Large intestine (tissue), 3 donors: ENCODE results near the gene DNAH10. TPM values are rescaled to one million over a fixed set of nuclear protein-coding genes. Genes with fewer than 3 reads are reported as not detected.

Experiments used
- DNase-seq, 2 donors: peaks; one replicate each; pipeline versions ENCODE4 v3.0.0 to v3.0.0-alpha.2; 2013
- H3K27ac ChIP-seq: one replicate; pipeline ENCODE4 v1.5.1; 2013; ENCODE audit warnings: low read length
- H3K27me3 ChIP-seq: 2 replicates; pipeline ENCODE4 v1.6.1; 2013; ENCODE audit warnings: low read length; ENCODE audit not compliant: control insufficient read depth, insufficient read depth
- H3K36me3 ChIP-seq: 2 replicates; pipeline ENCODE4 v1.6.1; 2013; ENCODE audit warnings: low read length; ENCODE audit not compliant: control insufficient read depth, insufficient read depth
- H3K4me1 ChIP-seq: one replicate; pipeline ENCODE4 v1.6.1; 2013; ENCODE audit warnings: low read length; ENCODE audit not compliant: control insufficient read depth, insufficient read depth
- H3K4me3 ChIP-seq: one replicate; pipeline ENCODE4 v1.5.1; 2013; ENCODE audit warnings: low read length
- H3K9me3 ChIP-seq: one replicate; pipeline ENCODE4 v1.6.1; 2013; ENCODE audit warnings: mild to moderate bottlenecking, low read depth, low read length, moderate library complexity; ENCODE audit not compliant: control insufficient read depth
- WGBS: methylation state at CpG from one replicate; pipeline ENCODE4 v1.1.5; 2013; ENCODE audit warnings: low lambda C conversion rate; ENCODE audit not compliant: insufficient coverage; 5-methylcytosine and 5-hydroxymethylcytosine counted together
- polyA plus RNA-seq: library from polyadenylated mRNA; unstranded; fragments of 120-200 nt; gene quantifications from one replicate; pipeline ENCODE4 v1.2.1, GENCODE V29; 2013

Gene DNAH10
- polyA plus RNA-seq, 1 donor, result 1.0 TPM

DNA sequence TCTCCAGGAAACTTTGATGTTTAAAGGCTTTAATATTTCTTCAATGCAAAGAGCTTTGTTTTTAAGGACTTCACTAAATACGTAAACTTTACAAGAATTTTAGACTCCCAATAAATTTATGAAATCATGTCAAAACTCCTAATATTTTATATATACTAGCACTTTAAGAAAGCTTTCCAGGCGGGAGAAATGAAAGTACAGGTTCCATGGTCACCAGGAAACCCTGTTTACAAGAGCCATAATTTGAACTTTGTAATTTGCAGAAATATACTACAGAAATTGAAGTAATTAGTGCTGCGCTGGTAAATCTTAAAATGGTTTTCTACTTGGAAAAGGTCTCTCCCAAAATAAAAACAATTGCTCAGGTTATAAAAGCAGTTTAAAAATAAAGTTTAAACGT lies 201.7 kb downstream of the DNAH10 start:
- Histone ChIP-seq H3K36me3 (peaks cover 2% of the 10 kb centered on the region), H3K27ac (peak overlapping the region; percentile 10), H3K4me3 (no peak overlapping the region), H3K9me3 (no peaks in the 10 kb centered on the region), H3K27me3 (no peaks in the 10 kb centered on the region), H3K4me1 (peaks cover 19% of the 10 kb centered on the region)
- 50% methylated on average over 4 of the region's 4 CpGs for WGBS
- DNase-seq, result peak in 1 of 2 donors; percentile 58

DNA sequence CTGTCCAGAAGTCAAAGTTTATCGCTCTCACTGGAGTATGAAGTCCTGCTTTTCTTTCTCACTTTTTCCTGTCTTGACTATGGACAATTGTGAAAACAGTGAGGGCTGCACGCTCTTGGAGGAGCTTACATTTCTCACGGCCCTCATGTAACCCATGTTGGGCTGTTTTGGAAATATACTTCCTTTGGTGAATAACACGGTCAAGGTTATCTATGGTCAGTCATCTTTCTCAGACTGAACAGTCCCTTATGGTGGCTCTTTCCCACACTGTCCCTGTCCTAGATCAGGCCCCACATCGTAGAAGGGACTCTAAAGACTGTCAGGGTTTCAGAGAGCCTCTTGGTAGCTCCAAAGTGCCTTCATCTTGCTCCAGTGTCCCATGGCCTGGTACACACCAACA lies 203.3 kb downstream of the DNAH10 start:
- Histone ChIP-seq H3K4me1 (peaks cover 19% of the 10 kb centered on the region), H3K27ac (no peak overlapping the region), H3K9me3 (no peaks in the 10 kb centered on the region), H3K27me3 (no peaks in the 10 kb centered on the region), H3K36me3 (peaks cover 2% of the 10 kb centered on the region), H3K4me3 (no peak overlapping the region)
- no CpG with 5 or more reads among the region's 5 CpGs for WGBS
- DNase-seq, result no peak

DNA sequence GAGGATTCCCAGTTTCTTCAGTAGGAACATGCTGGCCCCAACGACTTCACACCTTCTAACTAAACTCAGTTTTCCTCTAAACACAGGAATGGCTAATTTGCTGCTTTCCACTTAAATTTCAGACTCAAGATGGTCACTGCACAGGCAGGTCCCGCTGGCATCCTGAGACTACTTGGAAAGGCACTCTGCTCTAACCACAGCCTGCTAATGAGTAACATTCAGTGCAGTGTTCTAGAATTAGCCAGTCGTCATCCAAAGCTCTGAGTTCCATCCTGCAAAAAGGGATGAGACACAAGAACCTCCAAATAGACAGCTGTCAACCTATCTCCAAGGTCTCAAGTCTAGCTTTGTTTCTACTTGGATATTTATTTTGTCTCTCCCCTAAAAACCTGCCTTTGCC lies 204.5 kb downstream of the DNAH10 start:
- H3K4me1 ChIP-seq, result peaks cover 19% of the 10 kb centered on the region
- no peaks in the 10 kb centered on the region for H3K27me3 ChIP-seq
- 100% methylated on average over 1 of the region's 3 CpGs for WGBS
- no peak overlapping the region for H3K4me3 ChIP-seq
- H3K36me3 ChIP-seq, result peaks cover 2% of the 10 kb centered on the region
- no peak overlapping the region for H3K27ac ChIP-seq
- no peaks in the 10 kb centered on the region for H3K9me3 ChIP-seq
- no peak for DNase-seq

DNA sequence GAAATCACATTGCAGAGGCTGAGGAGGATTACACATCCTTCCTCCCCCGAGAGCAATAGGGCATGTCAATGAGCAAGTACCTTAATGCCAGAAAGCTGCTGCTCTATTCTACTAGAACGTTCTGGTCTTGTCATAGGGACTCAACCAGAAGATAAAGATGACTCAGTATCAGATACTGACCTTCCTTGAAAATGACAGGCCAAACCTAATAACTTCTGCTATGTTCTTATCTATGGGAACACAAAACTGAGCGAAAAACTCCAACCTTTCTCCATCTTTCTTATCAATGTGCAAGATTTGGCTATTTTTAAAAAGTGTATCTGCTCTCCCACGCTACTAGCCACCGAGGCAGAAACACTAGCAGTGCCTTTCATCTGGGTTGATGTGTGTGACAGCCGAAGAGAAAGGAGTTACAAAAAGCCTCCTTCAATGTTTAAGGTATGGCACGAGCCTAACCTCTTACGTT lies 205.1 kb downstream of the DNAH10 start:
- no peak for DNase-seq
- H3K4me1 ChIP-seq, result peaks cover 19% of the 10 kb centered on the region
- no peak overlapping the region for H3K4me3 ChIP-seq
- H3K36me3 ChIP-seq, result peaks cover 2% of the 10 kb centered on the region
- no peaks in the 10 kb centered on the region for H3K27me3 ChIP-seq
- no peaks in the 10 kb centered on the region for H3K9me3 ChIP-seq
- H3K27ac ChIP-seq, result no peak overlapping the region
- WGBS, result 100% methylated on average over 2 of the region's 8 CpGs

DNA sequence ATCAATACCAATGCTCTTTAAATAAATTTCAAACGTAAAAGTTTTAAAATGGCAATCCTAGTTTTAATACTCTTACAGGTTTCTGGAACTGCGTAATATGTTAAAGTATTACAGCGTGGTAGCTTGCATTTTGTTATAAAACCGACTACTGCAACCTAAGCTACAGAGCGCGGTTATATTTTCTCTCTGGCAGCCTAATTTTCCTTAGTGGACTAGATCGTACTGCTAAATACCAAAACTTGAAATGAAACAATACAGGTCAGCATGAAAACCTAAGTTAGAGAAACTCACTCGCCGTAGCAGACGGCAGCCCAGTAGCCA lies 209.3 kb downstream of the DNAH10 start:
- peaks cover 8% of the 10 kb centered on the region for H3K36me3 ChIP-seq

DNA sequence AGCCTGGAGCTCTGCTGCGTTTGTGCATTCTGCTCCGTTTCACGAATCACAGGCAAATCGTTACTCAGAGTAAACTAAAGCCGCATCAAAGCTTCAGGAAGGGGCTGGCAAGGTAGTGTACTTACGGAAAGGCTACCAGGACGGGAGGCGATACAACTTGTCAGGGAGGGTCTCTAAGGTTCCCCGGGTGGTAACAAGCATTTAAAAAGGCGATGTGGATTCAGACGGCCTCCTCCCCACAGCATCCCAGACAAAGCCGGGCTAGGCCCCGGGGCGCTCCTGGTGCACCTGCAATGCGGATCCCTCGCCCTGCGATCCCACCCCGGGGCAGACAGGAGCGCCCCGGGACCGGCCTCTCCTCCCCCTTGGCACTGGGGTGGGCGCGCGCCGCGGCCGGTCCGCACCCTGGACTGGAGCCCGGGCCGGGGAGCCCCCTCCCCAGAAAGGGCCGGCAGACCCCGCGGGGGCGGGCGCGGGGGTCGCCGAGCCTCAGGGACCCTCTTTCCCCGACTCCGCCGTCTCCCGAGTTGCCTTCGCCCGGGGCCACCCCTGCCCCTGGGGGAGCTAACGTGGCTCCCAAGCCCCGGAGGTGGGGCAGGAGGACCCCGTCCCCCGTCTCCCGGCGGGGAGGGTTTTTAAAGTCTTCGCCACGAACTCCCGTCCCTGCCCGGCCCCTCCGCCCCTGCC lies 209.8 kb downstream of the DNAH10 start:
- no CpG with 5 or more reads among the region's 55 CpGs for WGBS
- H3K4me3 ChIP-seq, result peak overlapping the region; percentile 63
- H3K36me3 ChIP-seq, result peaks cover 11% of the 10 kb centered on the region
- no peaks in the 10 kb centered on the region for H3K27me3 ChIP-seq
- DNase-seq, result peak in 1 of 2 donors; percentile 75
- no peaks in the 10 kb centered on the region for H3K9me3 ChIP-seq
- peaks cover 3% of the 10 kb centered on the region for H3K4me1 ChIP-seq
- peak overlapping the region; percentile 87 for H3K27ac ChIP-seq

More for the DNA sequence above, 209.3 kb downstream of the DNAH10 start:
- DNase-seq, result no peak
- WGBS, result 17% methylated on average over 1 of the region's 10 CpGs
- Histone ChIP-seq H3K9me3 (no peaks in the 10 kb centered on the region), H3K27ac (peak overlapping the region; percentile 87), H3K27me3 (no peaks in the 10 kb centered on the region), H3K4me1 (peaks cover 3% of the 10 kb centered on the region), H3K4me3 (peak overlapping the region; percentile 63)

DNA sequence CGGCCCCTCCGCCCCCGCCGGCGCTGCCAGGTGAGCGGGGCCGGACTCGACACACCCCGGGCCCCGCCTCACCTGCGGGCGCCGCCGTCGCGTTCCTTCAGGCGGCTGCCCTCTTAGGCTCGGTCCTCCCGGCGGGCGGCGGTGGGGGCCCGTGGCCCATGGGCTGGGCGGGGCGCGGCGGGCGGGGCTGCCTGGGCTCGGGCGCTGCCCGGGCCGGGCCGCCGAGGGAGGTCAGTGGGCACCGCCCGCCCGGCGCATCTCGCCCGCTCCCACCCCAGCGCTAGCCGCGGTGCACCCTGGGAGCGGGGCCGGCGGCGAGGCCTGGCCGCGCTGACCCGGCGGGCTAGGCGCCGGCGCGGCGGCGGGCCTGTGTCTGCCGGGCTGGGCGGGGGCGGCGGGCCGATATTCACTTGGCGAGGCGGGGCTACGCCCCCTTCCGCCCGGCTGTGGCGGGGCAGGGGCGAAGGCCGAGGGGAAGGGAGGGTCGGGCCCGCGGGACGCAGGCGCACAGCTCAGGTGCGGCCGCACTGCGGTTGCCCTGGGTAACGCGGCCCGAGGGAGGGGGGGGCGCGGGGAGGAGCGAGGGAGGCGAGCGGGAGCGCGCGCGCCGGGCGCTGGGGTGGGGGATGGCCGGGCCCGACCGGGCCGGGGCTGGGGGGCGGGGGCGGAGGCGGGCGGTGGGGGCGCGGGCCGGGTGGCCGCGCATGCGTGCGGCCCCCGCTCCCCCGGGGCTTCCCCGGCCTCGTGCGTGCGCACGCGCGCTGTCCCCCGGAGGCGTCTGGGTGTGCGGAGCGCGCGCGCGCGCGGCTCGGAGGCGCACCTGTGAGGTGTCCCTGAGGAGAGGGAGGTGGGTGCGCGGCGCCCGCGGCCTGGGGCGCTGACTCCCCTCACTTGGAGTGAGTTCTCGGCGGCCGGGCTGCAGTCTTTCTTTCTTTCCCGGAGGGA lies 210.6 kb downstream of the DNAH10 start, which contains the start of the genes CCDC92 and ZNF664:
Gene CCDC92 (minus strand): TSS at position 375 of the 945 bp plus-strand sequence. CDS start 28,526 bp downstream, outside the sequence.
Gene ZNF664 (plus strand): TSS at position 759 of the 945 bp plus-strand sequence. CDS start 38,930 bp downstream, outside the sequence.
- H3K4me3 ChIP-seq, result peak within 1 kb of the TSS; percentile 63
- H3K9me3 ChIP-seq, result no peaks in the 10 kb centered on the region
- H3K27ac ChIP-seq, result peak within 1 kb of the TSS; percentile 87
- H3K4me1 ChIP-seq, result peaks cover 3% of the 10 kb centered on the region
- H3K36me3 ChIP-seq, result peaks cover 14% of the 10 kb centered on the region
- no CpG with 5 or more reads among the region's 138 CpGs for WGBS
- H3K27me3 ChIP-seq, result no peaks in the 10 kb centered on the region
- peak; percentile 96 to 98 for DNase-seq

DNA sequence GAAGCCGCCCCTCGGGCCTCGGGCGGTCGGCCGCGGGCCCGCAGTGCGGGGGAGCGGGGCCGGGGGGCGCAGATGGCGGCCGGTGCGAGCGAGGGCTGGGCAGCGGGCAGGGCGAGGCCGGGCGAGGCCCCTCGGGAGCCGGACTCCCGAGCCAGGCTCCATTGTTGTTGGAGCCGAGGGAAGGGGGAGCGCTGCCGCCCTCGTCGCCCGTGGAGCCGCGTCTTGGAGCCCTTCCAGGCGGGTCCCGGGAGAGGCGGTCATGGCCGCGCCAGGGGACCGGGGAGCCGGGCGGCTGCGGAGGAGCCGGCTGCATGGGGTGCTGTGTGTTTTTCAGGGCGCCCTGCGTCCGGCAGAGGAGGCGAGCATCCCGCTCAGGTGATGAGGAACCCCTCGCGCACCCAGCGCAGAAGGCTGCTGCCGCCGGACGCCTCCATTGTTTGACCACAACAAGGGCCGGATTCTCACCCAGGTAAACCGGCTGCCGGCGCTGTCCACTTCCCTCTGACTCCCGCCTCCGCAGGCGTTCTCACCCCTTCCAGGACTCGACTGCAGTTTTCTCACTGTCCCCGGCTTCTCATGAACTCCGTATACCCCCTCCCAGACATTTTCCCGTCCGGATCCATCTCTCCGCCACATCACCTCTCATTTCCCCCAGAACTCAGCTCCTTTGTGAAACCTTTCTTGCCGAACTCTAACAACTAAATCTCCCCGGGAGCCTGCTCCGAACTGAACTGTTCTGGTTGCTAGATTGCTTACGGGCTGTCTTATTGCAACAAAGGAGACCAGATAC lies 211.6 kb downstream of the DNAH10 start:
- peak in 1 of 2 donors; percentile 46 for DNase-seq
- 0% methylated on average over 3 of the region's 69 CpGs for WGBS
- H3K4me1 ChIP-seq, result peaks cover 3% of the 10 kb centered on the region

DNA sequence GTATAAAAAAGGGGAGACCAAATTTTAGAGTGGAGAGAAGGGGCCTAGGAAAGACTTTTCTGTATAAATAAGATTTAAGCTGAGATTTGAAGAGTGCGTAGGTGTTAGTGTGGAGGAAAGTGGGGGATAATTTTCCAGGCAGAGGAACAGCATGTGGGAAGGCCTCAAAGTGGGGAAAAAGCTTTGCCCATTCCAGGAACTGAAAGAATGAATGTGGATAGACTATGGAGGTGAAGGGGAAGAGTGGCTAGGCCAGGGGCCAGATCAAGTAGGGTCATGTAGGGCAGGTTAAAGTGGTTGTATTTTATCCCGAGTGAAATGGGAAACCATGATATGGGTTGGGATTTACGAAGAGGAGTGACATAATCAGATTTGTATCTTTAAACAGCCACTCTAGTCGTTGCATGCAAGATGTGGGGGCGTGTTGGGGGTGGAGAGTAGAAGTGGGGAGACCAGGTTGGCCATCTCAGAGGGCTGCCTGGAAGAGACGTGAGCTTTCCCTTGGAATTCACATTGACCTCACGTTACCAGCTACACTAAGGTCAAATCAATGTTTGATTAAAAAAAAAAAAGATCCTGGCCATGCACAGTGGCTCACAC lies 214.2 kb downstream of the DNAH10 start:
- no peak for DNase-seq
- Histone ChIP-seq H3K4me1 (peaks cover 3% of the 10 kb centered on the region), H3K27ac (no peak overlapping the region), H3K9me3 (no peaks in the 10 kb centered on the region), H3K27me3 (no peaks in the 10 kb centered on the region), H3K4me3 (no peak overlapping the region), H3K36me3 (peaks cover 17% of the 10 kb centered on the region)
- WGBS, result 100% methylated on average over 2 of the region's 7 CpGs

More for the DNA sequence above, 211.6 kb downstream of the DNAH10 start:
- H3K4me3 ChIP-seq, result peak overlapping the region; percentile 59
- no peaks in the 10 kb centered on the region for H3K27me3 ChIP-seq
- peak overlapping the region; percentile 54 for H3K27ac ChIP-seq
- H3K9me3 ChIP-seq, result no peaks in the 10 kb centered on the region
- H3K36me3 ChIP-seq, result peaks cover 12% of the 10 kb centered on the region
